GM19467 (cell line): Measurements from ENCODE around the gene MAFG.

Source experiments
- ATAC-seq: cut with Tn5 transposase; IDR thresholded peaks from one replicate; pipeline ENCODE4 v1.9.1; 2021; ENCODE audit warnings: mild to moderate bottlenecking, moderate library complexity; ENCODE audit not compliant: unreplicated experiment

MAFG gene

DNA sequence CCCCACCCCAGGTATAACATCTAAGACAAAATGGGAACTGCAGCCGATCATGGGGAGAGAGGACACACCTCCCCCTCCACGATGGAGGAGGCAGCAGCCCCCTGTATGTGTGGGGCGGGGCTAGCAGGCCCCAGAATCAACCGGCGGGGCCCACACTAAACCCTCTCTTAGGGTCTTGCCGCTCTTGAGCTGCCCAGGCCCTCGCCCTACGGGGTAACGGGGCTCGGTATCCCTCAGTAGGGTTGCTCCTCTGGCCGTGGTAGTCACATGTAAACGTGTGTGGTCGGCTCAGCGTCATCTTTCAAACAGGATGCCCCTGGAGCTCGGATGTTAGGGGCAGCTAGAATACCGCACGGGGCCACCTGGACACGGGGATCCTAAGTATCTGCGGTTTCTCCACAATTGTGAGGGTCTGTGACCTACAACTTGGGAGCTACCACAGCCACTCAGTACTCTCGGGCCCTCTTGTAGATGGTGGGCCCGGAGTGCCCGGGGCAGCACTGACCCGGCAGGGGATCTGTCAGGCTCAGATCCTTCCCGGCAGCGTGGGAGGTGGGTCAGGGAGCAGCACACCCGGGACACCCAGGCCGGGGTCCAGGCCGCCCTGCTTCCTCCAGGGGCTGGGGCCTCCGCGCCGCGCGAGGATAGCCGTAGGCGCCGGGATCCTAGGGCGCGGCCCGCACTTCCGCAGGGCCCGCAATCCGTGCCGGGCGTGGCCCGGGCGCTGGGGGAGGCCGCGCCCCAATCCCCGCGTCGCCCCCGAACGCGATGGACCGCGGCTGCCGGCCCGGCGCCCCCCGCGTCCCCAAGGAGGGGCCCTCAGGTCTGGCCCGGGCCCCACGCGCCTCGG, 57.2 kb downstream of the MAFG start:
- ATAC-seq: peak; percentile 16

GRCh38 chr17:81869221-81870130, 58.1 kb downstream of the MAFG start:
- ATAC-seq: no peak

DNA sequence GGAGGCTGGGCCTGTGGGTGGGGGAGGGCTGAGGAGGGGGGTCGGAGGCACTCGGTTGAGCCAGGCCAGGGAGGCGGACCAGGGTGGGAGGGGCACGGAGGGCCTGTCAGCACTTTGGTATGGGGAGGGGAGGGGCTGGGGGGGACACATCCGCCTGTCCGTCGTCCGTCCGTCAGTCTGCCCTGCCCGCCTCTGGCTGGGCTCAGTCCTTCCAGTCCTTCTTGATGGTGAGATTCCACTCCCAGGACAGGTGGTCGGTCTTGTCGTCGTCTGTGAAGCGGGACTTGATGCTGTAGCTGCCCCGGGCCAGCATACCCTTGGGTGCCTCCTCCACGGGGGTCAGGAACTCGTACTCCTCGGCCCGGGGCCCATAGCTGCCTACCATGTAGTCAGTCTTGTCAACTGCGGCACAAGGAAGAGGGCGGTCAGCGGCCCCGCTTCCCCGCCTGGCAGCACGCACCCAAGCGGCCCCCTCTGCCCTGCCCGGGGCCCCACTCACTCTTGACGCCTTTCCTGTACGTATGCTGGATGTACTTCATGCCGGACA, 58.8 kb downstream of the MAFG start:
- no peak for ATAC-seq
